Islet of Langerhans (tissue), 1 donor: Measurements from ENCODE around the gene NRP1.
"Not testable (repeated sequence)": the region's sequence is repeated elsewhere in the genome, so short reads cannot be mapped to it uniquely, and the experiment has no call there.

Experiments used
- FAIRE-seq: peaks from one replicate; lab custom pipeline; 2011; peaks lifted over from hg19 to GRCh38; lab: Jason Lieb, UNC

NRP1 gene

DNA sequence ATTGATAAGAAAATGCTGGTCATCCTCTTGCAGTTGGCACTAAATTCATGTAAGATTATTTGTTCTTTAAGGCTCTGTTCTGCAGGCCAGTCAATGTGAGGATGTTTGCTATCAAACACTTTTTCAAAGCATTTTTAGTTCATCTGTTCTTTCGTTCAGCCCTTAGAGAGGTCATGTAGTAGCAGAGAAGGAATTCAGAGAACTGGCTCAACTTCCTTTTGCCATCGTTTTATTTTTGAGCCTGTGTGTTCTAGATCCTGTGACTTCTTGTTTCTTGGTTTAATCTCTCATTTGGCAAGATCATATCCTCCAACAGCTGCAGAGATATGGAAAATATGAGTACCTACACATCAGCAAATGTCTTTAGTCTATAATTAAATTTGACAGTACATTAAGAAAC, 184.3 kb downstream of the NRP1 start:
- no peak for FAIRE-seq

DNA sequence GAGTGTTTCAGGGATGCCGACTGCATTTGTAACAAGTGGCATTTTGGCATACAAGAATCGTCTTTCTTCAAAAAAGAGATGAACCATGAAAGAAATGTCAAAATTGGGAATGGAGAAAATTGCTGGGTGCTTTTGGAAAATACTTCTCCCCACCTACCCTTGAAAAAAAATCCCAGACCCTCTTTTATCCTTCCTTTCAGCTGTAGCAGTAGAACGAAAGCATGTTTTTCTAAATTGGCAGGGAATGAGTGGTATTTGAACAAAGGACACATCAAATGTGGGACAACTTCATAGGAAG, 187.5 kb downstream of the NRP1 start:
- FAIRE-seq = no peak

DNA sequence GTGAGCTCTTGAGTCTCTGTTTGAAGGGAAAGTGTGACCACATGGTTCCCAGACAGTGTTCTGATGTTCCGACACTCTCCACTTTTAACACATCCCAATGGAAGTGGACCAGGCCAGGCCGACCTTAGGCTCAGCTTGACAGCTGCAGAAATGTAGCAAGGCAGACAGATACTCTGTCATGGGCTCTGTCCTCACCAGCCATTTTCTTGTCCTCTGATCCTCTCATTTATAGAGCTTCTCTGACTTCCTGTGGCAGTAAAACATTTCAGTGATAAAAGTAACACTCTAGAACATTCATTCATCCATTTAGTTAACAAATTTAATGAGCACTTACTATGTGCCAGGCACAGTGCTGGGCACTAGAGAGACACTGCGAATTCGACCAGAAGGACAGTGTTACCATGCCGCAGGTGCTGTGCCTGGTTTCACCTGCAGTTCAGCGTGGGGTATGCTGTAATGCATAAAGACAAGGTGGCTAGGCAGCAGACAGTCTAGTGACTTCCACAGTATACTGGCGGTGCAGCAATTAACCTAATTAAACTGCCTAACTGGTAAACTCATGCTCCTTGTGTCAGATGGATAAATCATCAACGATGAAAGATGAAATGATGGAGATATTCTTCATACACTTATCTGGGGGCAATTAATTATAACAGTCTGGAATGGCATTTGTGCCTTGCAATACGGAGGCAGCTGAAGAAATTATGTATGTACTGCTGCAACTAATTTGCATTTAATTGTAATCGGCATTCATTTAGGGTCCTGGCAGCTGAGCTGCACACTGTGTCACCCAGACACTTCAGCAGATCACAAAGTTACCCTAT, 188.1 kb downstream of the NRP1 start:
- no peak for FAIRE-seq

DNA sequence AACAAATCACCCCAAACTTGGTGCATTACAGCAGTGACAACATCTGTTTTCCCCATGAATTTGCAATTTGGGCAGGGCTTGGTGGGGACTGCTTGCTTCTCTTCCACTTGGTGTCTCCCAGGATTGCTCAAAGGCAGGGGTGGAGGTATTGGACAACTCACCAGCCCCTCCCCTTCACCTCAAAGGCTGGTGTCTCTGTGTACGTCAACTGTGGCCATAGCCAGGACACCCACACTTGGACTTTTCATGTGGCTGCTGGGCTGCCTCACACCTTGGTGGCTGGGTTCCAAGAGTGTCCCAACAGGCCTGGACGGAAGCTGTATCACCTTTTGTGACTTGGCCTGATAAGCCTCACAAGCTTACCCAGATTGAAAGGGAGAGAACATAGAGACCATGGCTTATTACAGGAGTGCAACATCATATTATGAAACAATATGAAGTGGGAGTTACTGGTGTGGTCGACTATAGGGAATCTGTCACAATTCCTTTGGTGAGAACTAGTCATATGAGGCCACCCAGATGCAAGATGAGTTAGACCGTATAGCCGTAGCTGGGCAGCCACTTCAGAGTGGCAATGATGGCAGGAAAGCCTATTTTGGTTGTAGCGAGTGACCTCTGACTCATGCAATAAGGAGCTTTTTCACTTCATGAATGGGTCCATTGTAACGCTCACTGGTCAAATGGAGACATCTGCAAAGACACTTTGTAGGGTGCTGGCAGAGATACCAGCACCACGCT, 188.8 kb downstream of the NRP1 start:
- FAIRE-seq = no peak

DNA sequence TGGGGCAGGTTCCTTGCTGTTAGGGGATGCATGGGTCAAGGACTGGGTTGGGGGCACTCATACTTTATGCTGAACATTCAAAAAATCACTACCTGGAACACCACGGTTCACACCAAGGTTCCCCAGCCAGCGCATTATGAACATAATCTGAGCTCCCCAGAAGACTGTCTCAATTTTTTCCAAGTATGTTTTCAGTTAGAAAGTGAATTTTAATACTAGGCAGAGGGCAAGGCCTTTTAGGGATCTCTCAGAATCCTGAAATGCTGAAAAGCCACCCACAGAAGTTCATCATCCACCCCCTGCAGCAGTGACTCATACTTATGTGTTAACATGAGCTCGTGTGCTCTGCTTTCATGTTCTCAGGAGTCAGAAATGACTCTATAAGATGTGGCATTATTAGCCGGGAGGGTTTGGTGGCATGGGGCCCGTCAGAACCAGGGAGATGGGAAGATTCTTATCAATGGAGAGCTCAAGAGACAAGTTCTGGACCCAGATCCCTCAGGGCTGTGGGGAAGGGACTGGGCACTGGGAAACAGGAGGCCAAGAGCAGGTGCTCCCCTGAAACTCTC, 191.2 kb downstream of the NRP1 start:
- FAIRE-seq = no peak

DNA sequence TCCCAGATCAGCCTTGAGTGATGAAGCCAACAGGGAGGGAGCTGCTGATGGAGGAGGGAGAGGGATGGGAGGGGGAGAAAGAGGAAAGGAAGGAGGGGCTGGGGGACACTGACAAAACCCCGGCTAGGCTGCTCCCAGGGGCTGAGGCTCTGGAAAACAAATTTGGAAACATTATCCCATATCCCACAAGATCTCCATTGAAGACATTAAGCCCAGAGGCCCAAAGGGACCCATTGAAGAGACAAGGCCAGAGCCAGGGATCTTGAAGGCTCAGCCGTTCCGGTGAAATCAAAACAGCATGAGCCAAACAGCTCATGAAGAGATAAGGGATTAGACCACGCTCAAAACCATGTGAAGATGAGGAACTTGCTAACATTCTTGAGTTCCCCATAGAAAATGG, 192.2 kb downstream of the NRP1 start:
- FAIRE-seq = no peak

DNA sequence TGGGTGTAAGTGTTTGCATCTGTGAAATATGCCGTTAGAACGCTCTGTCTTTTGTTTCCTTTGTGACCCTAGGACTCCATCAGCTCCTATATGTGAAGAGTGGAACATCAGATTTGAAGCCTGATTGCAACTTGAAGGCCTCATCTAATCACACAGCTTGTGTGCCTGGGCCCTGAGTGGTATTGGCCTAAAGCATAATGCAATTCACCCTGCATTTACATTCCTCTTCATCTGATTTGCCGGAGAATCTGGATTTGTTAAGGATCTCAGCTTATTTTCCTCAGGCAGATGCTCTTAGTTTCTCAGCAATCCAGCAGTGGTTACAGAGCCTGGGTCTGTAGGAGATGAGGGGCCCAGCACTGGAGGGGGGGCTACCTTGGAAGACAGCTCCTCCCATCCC, 193.2 kb downstream of the NRP1 start:
- FAIRE-seq = no peak

DNA sequence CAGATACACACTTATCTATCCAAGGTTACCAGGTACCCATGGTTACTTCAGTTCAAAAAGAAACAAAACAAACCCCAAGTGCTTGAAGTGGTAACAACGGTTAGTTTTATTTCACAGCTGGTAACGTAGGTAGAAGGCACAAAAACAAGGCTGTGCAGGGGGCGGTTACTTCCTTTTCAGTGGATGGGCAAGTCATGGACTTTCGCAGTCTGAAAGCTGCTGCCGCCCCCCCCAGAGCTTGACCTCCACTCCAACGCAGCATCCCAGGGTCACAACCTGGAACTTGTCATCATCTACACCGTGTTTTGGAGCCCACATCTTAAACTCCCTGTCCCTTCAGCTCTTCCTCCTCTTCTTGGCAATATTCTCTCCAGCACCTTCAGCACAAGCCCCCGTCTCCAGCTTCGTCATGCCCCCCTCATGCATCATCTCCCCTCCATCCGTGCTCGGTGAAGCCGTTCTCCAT, 195.3 kb downstream of the NRP1 start:
- FAIRE-seq = peak; percentile 93

DNA sequence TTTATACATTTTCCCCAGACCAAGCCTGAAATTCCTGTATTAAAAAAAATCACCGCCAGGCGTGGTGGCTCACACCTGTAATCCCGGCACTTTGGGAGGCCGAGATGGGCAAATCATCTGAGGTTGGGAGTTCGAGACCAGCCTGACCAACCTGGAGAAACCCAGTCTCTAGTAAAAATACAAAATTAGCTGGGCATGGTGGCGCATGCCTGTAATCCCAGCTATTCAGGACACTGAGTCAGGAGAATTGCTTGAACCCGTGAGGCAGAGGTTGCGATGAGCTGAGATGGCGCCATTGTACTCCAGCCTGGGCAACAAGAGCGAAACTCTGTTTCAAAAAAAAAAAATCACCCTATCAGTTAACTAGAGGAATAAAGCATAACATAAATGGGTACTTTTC, 195.8 kb downstream of the NRP1 start:
- not testable (repeated sequence) for FAIRE-seq

DNA sequence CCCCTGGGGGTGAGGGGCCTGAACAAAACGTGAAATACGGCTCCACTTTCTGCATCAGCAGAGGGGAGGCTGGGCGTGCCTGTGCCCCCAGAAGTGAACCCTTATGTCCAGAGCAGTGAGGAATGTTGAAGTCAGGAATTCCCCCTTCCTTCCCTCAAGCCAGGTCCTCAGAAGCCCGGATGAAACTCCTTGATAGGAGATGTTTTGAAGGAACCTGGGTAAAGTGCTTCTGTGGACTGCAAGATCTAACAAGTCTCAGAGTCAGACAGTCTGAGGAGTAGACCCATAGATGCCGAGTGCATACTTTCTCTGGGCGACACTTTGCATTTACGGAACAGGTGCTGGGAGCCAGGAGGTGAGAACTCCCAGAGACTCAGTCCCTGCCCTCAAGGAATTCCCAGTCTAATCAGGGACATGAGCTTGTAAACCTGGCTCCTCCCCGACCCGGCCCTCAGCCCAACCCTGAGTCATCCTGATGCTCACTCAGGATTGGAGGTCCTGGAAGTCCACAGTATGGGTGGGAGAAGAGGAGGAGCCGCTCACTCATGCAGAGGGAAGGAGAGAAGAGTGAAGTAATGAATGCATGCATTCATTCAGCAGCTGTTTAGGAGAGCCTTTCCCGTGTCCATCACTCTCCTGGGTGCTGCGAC, 197.0 kb downstream of the NRP1 start:
- no peak for FAIRE-seq

DNA sequence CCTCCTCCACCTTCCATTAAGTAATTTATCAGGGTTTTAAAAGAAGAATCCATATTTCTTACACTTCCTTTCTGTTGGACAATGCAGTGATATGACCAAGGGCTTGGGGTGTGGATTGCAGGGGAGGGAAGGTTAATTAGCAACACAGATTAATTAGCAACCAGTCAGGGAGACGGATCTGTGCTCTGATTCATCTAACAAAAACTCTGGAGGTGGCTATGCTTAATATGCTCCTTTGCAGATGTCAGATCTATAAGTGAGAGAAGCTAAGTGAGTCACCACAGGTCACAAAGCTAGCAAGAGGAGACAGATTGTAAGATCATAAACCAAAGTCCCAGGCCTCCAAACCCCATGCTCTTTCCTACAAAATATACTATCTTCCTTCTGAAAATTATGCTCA, 197.7 kb downstream of the NRP1 start:
- FAIRE-seq = peak; percentile 27

DNA sequence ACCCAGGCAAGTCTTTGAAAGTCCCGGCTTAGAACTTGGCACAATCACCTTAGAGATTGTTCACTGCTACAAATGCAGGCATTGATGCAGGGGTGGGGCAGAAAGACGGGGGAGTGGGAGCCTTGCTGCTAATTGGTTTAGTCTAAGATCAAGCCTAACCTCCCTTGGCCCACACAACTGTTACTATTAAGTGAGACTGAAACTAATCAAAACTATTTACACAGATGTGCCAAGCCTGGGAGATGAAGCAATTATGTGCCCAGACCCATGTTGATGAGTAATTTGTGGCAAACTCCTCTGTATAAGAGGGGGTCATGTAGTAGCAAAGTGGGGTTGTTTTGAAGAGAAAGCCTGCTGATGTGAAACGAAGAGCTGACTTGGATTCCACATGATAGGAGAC, 198.2 kb downstream of the NRP1 start:
- FAIRE-seq = no peak

DNA sequence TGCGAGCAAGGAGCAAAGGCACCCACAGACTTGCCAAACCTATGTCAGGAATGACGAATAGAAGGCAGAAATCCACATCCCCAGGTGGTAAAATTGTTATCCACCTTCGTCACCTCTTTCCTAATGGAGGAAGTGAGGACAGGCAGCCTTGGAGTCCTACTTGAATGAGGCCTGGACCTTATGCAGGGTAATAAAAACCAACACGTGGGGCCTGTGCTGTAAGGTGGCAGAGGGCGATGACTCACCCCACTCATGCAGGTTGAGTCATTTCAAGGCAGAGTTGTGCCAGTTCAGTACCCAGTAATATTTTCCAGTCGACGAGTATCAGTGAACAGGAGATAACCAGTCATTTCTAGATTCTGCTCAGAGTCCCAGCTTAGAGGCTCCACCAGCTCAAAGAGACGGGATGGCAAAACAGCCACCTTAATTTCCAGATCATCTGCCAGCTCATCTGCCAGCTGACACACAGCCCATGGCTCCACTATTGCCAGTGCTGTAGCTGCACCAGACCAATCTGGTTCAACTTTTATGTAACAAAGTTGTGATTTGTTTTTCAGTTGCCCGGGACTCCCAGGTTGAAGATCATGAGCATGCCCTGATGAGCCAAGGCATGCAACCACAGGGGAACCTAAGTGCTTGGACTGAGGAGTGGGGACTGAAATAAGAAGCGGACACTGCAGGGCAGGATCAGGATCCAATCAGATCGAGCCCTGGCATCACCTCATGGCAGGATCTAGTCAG, 200.3 kb downstream of the NRP1 start:
- peak; percentile 98 for FAIRE-seq

DNA sequence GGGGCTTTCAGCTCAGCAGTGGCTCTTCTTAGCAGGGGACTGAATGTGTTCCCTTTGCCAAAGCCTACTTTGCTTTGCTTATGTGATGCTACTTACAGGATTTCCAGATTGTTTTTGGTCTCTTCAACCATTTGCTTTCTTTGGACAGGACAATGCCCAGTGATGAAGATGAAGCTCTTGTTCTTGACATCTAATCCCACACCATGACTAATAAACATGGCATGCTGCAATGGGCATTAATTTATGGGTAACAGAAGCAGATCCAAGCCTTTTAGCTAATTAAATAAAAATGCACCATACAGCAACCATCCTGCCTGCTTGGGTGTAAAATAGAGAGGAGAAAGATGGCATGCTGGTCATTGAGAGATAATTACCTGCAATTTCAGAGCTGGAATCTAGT, 200.9 kb downstream of the NRP1 start:
- peak; percentile 21 for FAIRE-seq

DNA sequence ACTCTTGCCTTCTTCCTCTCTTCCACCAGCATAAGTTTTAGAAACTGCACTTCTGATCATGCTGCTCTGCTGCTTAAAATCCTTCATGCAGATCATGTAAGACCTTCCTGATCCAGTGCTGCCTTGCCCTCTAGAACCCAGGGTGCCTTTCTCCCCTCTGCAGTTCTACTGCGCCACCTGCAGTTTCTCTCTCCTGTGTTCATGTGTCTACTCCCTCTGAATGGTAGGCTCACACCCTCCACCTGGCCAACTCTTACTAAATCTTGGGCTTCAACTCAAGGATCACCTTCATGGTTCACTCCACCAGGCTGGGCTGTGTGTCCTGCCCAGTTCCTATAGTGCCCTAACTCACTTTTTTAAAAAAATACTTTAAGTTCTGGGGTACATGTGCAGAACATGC, 201.8 kb downstream of the NRP1 start:
- no peak for FAIRE-seq

DNA sequence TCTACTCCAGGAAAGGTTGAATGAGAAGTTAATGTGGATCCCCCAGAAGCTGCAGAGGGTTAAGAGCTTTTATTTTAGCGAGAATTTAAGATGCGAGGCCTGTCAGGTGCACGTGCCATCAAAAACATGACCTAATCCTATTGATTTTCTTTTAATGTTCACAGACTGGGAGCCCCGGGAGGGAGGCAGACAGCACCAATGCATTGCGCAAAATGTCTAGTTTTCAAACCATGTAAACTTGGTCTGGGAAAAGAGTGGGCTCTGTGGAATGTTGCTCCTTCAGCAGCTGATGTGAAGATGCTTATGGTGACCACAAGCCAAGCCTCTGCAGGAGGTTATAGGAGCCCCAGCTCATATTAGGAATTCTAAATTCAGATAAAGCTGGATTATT, 204.5 kb downstream of the NRP1 start:
- FAIRE-seq = no peak

DNA sequence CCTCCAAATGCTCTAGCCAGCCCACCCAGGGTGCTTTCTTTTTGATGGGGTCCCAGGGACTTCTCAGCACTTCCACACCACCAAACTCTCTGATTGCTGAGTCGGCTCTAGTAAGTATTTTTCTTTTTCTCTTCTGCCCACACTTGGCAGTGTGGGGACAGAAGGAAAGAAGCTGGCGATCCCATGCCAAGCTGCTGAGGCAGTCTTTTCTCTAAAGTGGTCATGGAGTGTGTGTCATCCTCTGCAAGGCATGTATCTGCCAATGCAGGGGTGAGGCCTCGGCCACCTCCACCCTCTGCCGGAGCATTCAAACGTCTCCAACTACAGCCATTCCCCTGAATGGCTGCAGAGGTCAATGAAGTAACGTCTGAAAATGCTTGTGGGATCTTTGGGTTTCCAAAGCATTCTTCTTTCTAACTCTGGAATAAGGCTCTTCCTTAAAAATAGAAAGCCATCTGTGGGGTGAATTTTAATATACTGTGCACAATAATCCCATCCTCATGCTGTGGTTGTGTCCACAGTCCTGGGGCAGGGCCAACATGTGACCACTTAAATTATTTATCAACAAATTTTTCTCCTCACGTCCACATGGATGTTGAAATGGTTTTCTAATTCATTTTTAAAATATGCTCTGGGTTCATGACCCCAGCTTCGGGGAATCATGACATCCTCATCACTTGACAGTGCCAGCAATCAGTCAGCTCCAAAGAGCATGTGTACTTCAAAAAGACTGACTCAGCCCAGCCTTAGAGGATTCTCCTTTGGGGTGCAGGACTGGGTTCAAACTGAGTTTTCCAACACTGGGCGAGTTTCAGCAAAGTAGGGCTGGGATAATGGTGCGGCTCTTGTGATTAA, 205.1 kb downstream of the NRP1 start:
- FAIRE-seq = no peak

DNA sequence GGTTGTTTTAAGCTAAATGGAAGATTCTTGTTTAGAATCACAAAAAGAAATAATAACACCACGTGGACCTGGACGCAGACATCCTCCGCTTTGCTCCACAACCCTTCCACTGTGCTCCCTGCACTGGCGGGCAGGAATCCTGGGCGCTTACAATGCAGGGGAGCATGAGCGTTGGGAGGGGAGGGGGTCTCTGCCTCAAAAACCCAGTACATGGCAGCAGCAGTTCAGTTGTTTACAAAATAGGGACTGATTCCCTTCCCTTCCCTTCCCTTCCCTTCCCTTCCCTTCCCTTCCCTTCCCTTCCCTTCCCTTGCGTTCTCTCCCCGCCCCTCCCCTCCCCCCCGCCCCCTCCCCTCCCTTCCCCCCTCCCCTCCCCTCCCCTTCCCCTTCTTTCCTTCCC, 206.8 kb downstream of the NRP1 start:
- FAIRE-seq = no peak
